ENCODE measurements around the gene PDE4D. TPM values are rescaled to one million over a fixed set of nuclear protein-coding genes. Genes with fewer than 3 reads are reported as not detected.

Gene PDE4D
- total and polyA plus RNA-seq, 2 donors (not counting 1 experiment from before 2014, with no cell fraction given), result 14.9 to 171 TPM

DNA sequence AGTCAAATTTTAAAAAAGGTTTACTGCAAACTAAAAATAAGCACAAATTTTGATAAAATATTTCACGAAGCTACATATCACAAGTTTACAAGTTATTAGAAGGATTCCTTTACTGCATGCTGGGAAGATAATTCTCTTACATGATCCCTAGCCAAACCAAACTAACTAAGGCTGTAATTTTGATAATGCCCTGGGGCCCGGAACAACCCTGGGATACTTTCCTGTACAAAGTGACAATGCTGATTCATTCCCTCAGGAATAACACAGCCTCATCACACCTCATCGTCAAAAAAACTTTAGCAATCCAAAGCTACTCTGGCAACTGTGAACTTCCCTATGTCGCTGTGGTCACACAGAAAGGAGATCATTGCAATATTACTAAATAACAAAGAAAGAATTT is 907.8 kb downstream of the PDE4D start:
- Mint-ChIP-seq H3K4me3 (no peak overlapping the region), H3K9me3 (ENCODE audit: insufficient read depth) (no peaks in the 10 kb centered on the region), H3K4me1 (no peaks in the 10 kb centered on the region), H3K27ac (no peak overlapping the region), H3K27me3 (no peaks in the 10 kb centered on the region)
- Histone ChIP-seq H4K20me1 (ENCODE audit: control insufficient read depth, insufficient read depth, low read length, poor library complexity, severe bottlenecking) (no peaks in the 10 kb centered on the region), H3K9ac (ENCODE audit: low read length) (no peak overlapping the region), H3K4me3 (ENCODE audit: control extremely low read depth in 1 of 5, extremely low read depth in 1 of 5, insufficient read depth in 1 of 5, low read depth in 2 of 5, low read length in 4 of 5) (no peak overlapping the region), H3K9me3 (ENCODE audit: control extremely low read depth in 1 of 3, control insufficient read depth in 2 of 3, insufficient read depth in 1 of 3, low read length in 2 of 3) (no peaks in the 10 kb centered on the region), H2AFZ (ENCODE audit: insufficient read depth, low read depth, low read length, poor library complexity, severe bottlenecking) (no peak overlapping the region), H3K27ac (ENCODE audit: low read length in 2 of 2) (no peak overlapping the region), H3K36me3 (replicated peaks in 1 of 2; ENCODE audit: control extremely low read depth in 1 of 2, control insufficient read depth in 1 of 2, extremely low read depth in 1 of 2, insufficient read depth in 2 of 2, low read length in 1 of 2) (peaks cover 0 to 2% of the 10 kb centered on the region in 2 experiments), H3K79me2 (ENCODE audit: control insufficient read depth, insufficient read depth, low read length) (no peaks in the 10 kb centered on the region), H3K4me1 (ENCODE audit: control insufficient read depth in 2 of 2, insufficient read depth in 2 of 2, low read length in 2 of 2) (no peaks in the 10 kb centered on the region), H3K27me3 (replicated peaks in 1 of 4; ENCODE audit: control extremely low read depth in 1 of 4, control insufficient read depth in 3 of 4, insufficient read depth in 4 of 4, low read length in 3 of 4) (no peaks in the 10 kb centered on the region), H3K4me2 (replicated peaks; ENCODE audit: low read depth, low read length, poor library complexity, severe bottlenecking) (no peak overlapping the region)
- no peak for TF ChIP-seq EZH2 (IDR thresholded peaks at IDR 0.05; ENCODE audit: borderline replicate concordance, insufficient read depth, low read depth, low read length, poor library complexity, severe bottlenecking)
- TF ChIP-seq, protein P1, sequence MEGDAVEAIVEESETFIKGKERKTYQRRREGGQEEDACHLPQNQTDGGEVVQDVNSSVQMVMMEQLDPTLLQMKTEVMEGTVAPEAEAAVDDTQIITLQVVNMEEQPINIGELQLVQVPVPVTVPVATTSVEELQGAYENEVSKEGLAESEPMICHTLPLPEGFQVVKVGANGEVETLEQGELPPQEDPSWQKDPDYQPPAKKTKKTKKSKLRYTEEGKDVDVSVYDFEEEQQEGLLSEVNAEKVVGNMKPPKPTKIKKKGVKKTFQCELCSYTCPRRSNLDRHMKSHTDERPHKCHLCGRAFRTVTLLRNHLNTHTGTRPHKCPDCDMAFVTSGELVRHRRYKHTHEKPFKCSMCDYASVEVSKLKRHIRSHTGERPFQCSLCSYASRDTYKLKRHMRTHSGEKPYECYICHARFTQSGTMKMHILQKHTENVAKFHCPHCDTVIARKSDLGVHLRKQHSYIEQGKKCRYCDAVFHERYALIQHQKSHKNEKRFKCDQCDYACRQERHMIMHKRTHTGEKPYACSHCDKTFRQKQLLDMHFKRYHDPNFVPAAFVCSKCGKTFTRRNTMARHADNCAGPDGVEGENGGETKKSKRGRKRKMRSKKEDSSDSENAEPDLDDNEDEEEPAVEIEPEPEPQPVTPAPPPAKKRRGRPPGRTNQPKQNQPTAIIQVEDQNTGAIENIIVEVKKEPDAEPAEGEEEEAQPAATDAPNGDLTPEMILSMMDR (IDR thresholded peaks at IDR 0.05), result no peak
- intact Hi-C loops (cut with micrococcal nuclease), result no loop called here
- DNase-seq (no peak), ATAC-seq (ENCODE audit: low read depth) (no peak)
- WGBS (ENCODE audit: insufficient coverage), result 73% methylated on average over 3 of the region's 4 CpGs
- ChIA-PET CTCF (interaction anchor here (0.9 kb wide), 1 partner anchor 17 kb away, joined by 3 read pairs; no protein-coding TSS in a partner anchor), POLR2A (no interaction called here)

DNA sequence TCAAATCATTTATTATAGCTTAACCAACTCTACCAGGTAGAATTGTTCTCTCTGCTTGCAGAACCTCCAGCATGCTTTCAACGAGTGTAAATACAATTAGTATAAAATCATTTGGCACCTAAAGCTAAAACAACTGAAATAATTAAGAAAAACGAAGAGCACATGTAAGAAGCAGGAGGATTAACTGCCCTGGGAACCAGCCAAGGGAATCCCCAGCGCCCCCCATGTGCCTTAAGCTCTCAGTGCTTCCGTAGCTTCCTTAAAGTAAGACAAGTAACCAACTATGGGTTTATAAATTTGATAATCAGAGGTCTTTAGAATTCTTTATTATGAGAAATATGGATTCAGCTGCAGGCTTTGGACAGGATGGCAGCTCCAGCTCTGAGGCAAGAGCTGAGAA is 908.2 kb downstream of the PDE4D start:
- Histone ChIP-seq H3K9me3 (ENCODE audit: control extremely low read depth in 1 of 3, control insufficient read depth in 2 of 3, insufficient read depth in 1 of 3, low read length in 2 of 3) (no peaks in the 10 kb centered on the region), H3K4me1 (ENCODE audit: control insufficient read depth in 2 of 2, insufficient read depth in 2 of 2, low read length in 2 of 2) (no peaks in the 10 kb centered on the region), H3K4me3 (ENCODE audit: control extremely low read depth in 1 of 5, extremely low read depth in 1 of 5, insufficient read depth in 1 of 5, low read depth in 2 of 5, low read length in 4 of 5) (no peak overlapping the region), H3K9ac (ENCODE audit: low read length) (no peak overlapping the region), H2AFZ (ENCODE audit: insufficient read depth, low read depth, low read length, poor library complexity, severe bottlenecking) (no peak overlapping the region), H3K4me2 (replicated peaks; ENCODE audit: low read depth, low read length, poor library complexity, severe bottlenecking) (no peak overlapping the region), H4K20me1 (ENCODE audit: control insufficient read depth, insufficient read depth, low read length, poor library complexity, severe bottlenecking) (no peaks in the 10 kb centered on the region), H3K27ac (ENCODE audit: low read length in 2 of 2) (no peak overlapping the region), H3K27me3 (replicated peaks in 1 of 4; ENCODE audit: control extremely low read depth in 1 of 4, control insufficient read depth in 3 of 4, insufficient read depth in 4 of 4, low read length in 3 of 4) (no peaks in the 10 kb centered on the region), H3K79me2 (ENCODE audit: control insufficient read depth, insufficient read depth, low read length) (no peaks in the 10 kb centered on the region), H3K36me3 (replicated peaks in 1 of 2; ENCODE audit: control extremely low read depth in 1 of 2, control insufficient read depth in 1 of 2, extremely low read depth in 1 of 2, insufficient read depth in 2 of 2, low read length in 1 of 2) (peaks cover 0 to 2% of the 10 kb centered on the region in 2 experiments)
- Mint-ChIP-seq H3K27me3 (no peaks in the 10 kb centered on the region), H3K9me3 (ENCODE audit: insufficient read depth) (no peaks in the 10 kb centered on the region), H3K27ac (no peak overlapping the region), H3K4me3 (no peak overlapping the region), H3K4me1 (no peaks in the 10 kb centered on the region)
- ATAC-seq (ENCODE audit: low read depth), result no peak
- ChIA-PET POLR2A (no interaction called here), CTCF (interaction anchor here (0.9 kb wide), 1 partner anchor 17 kb away, joined by 3 read pairs; no protein-coding TSS in a partner anchor)
- WGBS (ENCODE audit: insufficient coverage), result 60% methylated on average over 1 of the region's 4 CpGs
- no peak for TF ChIP-seq EZH2 (IDR thresholded peaks at IDR 0.05; ENCODE audit: borderline replicate concordance, insufficient read depth, low read depth, low read length, poor library complexity, severe bottlenecking)
- TF ChIP-seq, protein P1 (IDR thresholded peaks at IDR 0.05), result no peak
- DNase-seq, result no peak
- intact Hi-C loops (cut with micrococcal nuclease), result no loop called here
